A204.1 (cell line): Measurements from ENCODE around the gene FBLN1.
"Not testable (repeated sequence)": the region's sequence is repeated elsewhere in the genome, so short reads cannot be mapped to it uniquely, and the experiment has no call there.

ENCODE experiments used
- FAIRE-seq: peaks from 2 replicates; lab custom pipeline; 2012; peaks lifted over from hg19 to GRCh38; lab: Jason Lieb, UNC

FBLN1 gene

GRCh38 chr22:45528046-45528445, 25.4 kb downstream of the FBLN1 start:
- no peak for FAIRE-seq

- no peak for FAIRE-seq
Observed at GRCh38 chr22:45529105-45529504, 26.4 kb downstream of the FBLN1 start.

GRCh38 chr22:45529971-45530575, 27.4 kb downstream of the FBLN1 start:
- FAIRE-seq, result no peak

- no peak for FAIRE-seq
Observed at GRCh38 chr22:45531441-45532234, 29.0 kb downstream of the FBLN1 start.

- FAIRE-seq, result no peak
Observed at GRCh38 chr22:45532235-45532631, 29.6 kb downstream of the FBLN1 start.

- no peak for FAIRE-seq
Observed at GRCh38 chr22:45533703-45534102, 31.0 kb downstream of the FBLN1 start.

GRCh38 chr22:45534339-45535192, 31.9 kb downstream of the FBLN1 start:
- FAIRE-seq, result no peak

GRCh38 chr22:45535290-45535689, 32.6 kb downstream of the FBLN1 start:
- FAIRE-seq, result no peak

- FAIRE-seq, result not testable (repeated sequence)
Observed at GRCh38 chr22:45535835-45536234, 33.2 kb downstream of the FBLN1 start.

GRCh38 chr22:45537734-45538181, 35.1 kb downstream of the FBLN1 start:
- no peak for FAIRE-seq

- no peak for FAIRE-seq
Observed at GRCh38 chr22:45538281-45538680, 35.6 kb downstream of the FBLN1 start.

GRCh38 chr22:45540122-45540521, 37.4 kb downstream of the FBLN1 start:
- FAIRE-seq, result no peak

- FAIRE-seq, result no peak
Observed at GRCh38 chr22:45541382-45541979, 38.8 kb downstream of the FBLN1 start.

- FAIRE-seq, result no peak
Observed at GRCh38 chr22:45542001-45542520, 39.4 kb downstream of the FBLN1 start.

- FAIRE-seq, result not testable (repeated sequence)
Observed at GRCh38 chr22:45542736-45543135, 40.1 kb downstream of the FBLN1 start.

- no peak for FAIRE-seq
Observed at GRCh38 chr22:45543243-45543642, 40.6 kb downstream of the FBLN1 start.

- no peak for FAIRE-seq
Observed at GRCh38 chr22:45544588-45545170, 42.0 kb downstream of the FBLN1 start.

- no peak for FAIRE-seq
Observed at GRCh38 chr22:45546333-45547015, 43.8 kb downstream of the FBLN1 start.

GRCh38 chr22:45547016-45547345, 44.3 kb downstream of the FBLN1 start:
- no peak for FAIRE-seq

- FAIRE-seq, result no peak
Observed at GRCh38 chr22:45547731-45548130, 45.0 kb downstream of the FBLN1 start.

GRCh38 chr22:45548247-45548840, 45.7 kb downstream of the FBLN1 start:
- FAIRE-seq, result no peak
